HUDEP-2 (cell line): ENCODE results near the gene MMP17.
A peak's percentile ranks its signal among the peaks of the same experiment; 100 is the strongest.
"Not testable (repeated sequence)": the region's sequence is repeated elsewhere in the genome, so short reads cannot be mapped to it uniquely, and the experiment has no call there.

ENCODE experiments used
- DNase-seq, 76 experiments: peaks; one replicate each; lab custom pipeline; 2025; ENCODE audit not compliant: unreplicated experiment in 76 of 76; lab: John Stamatoyannopoulos, UW

MMP17 gene

GRCh38 chr12:131799828-131800593 lies 28.2 kb upstream of the MMP17 start:
- no peak for DNase-seq

GRCh38 chr12:131800594-131801135 lies 27.5 kb upstream of the MMP17 start:
- DNase-seq = no peak

GRCh38 chr12:131801254-131801866 lies 26.8 kb upstream of the MMP17 start:
- no peak for DNase-seq

DNA sequence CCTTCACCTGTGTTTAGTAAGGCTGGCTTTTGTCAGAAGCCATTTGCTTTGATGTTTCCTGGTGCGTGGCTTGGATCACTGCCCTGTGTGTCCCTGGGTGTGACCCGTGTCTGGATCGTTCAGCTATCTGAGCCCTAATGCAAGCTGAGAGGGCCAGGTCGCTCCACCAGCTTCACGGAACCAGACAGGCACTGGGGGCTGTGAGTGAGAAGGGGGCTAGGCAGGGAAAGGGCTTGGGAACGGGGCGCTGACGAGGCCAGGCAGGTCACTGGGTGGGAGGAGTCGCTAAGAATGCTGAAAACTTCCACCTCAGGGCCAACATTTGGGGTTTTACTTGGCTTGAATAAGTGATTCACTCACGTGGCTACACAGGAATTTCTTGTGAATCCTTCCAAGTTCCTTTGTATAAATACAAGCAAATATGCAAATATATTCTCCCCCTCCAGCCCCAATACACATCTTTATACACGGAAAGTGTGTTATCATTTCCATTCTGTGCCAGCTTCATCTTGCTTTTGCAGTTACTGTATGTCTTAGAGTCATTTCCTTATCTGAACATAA lies 24.2 kb upstream of the MMP17 start:
- DNase-seq = peak in 21 of 76 experiments; percentile 1 to 31 (median 10)

DNA sequence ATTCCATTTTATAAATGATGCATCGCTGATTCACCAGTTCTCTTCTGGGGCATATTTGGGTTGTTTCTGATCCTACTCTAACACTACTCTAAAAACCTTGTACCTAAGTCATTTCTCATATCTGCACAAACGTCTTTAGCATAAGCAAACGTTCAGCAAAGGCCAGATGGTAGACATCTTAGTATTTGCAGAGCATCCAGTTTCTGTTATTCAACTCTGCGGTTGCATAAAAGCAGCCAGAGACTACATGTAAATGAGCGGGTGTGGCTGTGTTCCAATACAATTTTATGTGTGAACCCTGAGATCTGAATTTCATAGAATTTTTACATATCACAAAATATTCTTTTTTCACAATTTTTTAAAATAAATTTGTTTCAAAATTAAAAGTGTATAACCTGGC lies 22.8 kb upstream of the MMP17 start:
- DNase-seq = no peak

- no peak for DNase-seq
Observed at GRCh38 chr12:131806674-131807073, 21.5 kb upstream of the MMP17 start.

DNA sequence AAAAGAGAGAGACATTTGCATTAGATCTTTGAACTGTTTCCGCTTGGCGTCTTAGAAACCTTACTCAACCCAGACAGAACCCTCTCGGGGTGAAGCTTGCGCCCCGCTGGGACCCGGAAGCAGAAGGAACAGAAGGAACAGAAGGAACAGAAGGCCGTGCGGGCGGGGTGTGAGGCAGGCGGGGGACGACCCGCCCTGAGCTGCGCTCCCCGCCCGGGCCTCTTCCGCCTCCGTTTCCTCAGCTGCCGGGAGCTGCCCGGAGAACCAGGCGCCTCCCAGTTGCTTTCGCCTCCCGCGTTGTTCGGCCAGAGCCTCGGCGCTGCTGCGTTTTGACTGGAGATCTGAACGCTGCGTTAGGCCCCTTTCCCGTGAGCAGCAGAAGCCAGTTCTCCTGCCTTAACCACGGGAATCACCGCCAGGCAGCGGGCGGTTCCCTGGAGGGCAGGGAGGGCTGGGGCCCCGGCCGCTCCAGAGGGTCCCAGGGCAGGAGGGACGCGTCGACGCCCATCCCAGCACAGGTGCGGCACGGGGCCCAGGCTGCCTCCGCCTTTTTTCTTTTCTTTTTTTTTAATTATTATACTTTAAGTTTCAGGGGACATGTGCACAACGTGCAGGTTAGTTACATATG lies 19.3 kb upstream of the MMP17 start:
- peak in 43 of 76 experiments; percentile 2 to 52 (median 29) for DNase-seq

GRCh38 chr12:131809476-131810254 lies 18.5 kb upstream of the MMP17 start:
- not testable (repeated sequence) for DNase-seq

GRCh38 chr12:131810726-131811125 lies 17.5 kb upstream of the MMP17 start:
- no peak for DNase-seq

DNA sequence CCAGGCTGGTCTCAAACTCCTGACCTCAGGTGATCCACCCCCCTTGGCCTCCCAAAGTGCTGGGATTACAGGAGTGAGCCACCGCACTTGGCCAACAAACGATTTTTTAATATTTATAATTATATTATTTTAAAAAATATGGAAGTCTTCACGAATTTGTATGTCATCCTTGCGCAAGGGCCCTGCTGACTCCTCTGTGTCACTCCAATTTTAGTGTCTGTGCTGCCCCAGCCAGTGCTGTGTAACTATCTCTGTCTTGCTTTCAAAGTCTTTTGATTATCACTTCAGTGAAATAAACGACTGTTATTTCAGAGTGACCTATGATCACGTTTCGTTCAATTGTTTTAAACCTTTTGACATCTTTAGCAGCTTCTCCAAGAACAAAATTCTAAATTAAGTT lies 13.1 kb upstream of the MMP17 start:
- DNase-seq = no peak

DNA sequence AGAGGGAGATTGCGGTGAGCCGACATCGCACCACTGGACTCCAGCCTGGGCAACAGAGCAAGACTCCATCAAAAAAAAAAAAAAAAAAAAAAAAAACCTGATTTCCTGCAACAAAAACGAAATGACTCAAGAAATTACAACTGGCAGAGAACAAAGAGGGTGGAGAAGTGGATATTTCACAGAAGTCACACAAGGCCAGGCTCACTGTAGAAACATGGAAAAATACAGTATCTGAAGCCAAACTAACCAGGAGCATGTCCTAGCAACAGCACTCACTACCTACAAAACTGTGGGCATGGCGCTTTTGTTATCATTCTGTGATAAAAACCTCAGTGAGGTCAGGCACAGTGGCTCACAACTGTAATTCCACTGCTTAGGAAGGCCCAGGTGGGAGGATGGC lies 11.7 kb upstream of the MMP17 start:
- DNase-seq = no peak

- DNase-seq = no peak
Observed at GRCh38 chr12:131817241-131817640, 11.0 kb upstream of the MMP17 start.

GRCh38 chr12:131818821-131819585 lies 9.2 kb upstream of the MMP17 start:
- DNase-seq = no peak

DNA sequence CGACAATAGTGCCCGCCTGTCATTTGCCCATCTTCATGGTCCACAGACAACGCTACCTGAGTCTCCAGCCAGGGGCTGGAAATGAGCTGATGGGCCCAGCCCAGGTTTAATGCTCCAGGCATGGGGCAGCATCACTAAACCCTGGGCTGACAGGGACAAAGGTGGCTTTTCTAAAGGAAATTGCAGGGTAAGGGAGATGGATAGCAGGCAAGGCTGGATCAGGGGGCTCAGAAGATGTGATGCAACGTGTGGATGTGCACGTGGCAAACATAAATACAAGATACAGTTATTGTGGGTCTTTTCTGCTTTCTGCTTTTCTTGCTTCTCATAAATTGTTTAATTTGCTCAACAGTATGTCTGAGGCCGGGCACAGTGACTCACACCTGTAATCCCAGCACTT lies 3.7 kb upstream of the MMP17 start:
- no peak for DNase-seq

DNA sequence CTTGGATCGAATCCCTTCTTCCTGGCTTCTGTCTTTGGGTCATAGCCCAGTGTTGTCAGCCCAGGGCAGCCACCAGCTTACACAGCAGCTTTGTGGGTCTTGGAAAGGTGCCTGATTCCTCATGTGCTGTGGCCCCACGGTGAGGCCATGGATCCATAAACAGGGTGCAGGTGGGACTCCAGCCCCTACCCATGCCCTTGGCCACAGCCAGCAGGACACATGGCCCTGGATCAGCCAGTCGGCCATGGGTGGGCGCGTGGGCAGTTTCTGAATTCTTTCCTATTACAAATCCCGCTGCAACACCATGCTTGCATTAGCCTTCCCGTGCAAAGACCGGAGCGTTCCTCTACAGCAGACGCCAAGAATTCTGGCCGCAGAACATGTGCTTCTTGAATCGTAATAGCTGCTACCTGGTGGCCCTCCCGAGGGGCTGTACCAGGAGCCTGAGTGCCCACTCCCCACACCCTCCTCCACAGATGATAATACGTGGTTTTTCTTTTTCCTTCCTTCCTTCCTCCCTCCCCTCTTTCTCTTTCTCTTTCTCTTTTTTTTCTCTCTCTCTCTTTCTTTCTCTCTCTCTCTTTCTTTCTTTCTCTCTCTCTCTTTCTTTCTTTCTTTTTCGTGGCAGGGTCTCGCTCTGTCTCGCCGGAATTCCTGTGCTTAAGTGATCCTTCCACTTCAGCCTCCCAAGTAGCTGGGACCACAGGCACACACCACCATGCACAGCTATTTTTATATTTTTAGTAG lies 2.9 kb upstream of the MMP17 start:
- DNase-seq = no peak

GRCh38 chr12:131826097-131826928 lies 1.9 kb upstream of the MMP17 start:
- no peak for DNase-seq

DNA sequence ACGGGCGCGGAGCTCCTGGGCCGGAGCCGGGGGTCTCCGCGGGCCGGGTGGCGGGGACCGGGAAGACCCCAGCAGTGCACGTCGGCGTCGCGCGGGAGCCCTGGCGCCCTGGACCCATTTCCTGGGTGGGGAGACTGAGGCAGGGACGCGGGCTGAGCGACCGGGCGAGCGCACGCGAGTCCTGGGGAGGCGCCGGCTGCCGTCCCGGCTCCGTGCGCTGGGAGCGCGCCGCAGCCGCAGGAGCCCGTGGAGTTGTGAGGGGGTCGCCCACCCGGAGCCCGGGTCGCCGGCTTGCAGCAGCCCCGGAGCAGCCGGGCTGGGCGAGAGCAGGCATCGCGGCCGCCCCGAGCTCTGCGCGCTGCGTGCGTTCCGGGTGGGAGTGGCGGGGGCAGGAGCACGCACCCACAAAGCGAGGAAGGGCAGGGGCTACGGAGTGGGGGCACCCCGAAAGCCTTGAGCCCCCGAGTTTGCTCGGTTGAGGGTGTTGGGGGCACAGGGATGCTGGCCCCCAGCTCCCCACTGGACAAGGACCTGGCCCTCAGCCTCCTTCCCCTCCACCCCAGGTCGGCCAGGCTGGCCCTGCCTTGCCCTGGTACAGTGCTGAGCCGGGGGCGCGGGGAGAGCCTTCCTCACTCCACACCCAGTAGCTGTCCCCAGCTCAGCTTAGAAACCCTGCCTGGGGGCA lies 620 bp downstream of the MMP17 start:
- peak in 4 of 76 experiments; percentile 11 to 20 (median 12) for DNase-seq

DNA sequence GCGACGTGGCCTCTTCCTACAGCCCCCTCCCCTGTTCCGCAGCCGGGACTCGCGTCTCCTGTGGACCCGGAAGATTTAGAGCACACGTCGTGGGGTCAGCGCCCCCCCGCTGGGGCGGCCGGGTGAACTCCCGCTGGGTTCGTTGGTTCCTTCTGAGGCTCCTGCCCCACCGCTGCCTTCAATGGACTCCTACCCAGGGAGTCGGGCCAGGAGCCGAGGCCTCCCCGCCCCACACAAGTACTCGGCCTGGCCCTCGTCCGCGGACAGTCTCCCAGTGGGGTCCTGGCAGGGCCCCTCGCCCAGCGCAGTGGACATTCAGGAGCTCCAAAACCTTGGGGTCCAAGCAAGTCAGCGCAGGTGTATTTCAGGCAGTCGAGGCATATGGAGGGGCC lies 1.2 kb downstream of the MMP17 start:
- no peak for DNase-seq
